ENCODE data around the gene RABGEF1.
"Not testable (repeated sequence)": the region's sequence is repeated elsewhere in the genome, so short reads cannot be mapped to it uniquely, and the experiment has no call there.

Gene RABGEF1

GRCh38 chr7:66765322-66766025 lies 24.9 kb downstream of the RABGEF1 start:
- DNase-seq (ENCODE audit: low spot score) = not testable (repeated sequence)

- DNase-seq (ENCODE audit: low spot score) = no peak
Measured at GRCh38 chr7:66766041-66766440, 25.5 kb downstream of the RABGEF1 start.

- not testable (repeated sequence) for DNase-seq (ENCODE audit: low spot score)
Measured at GRCh38 chr7:66767486-66767885, 27.0 kb downstream of the RABGEF1 start.

GRCh38 chr7:66768865-66769832 lies 28.6 kb downstream of the RABGEF1 start:
- DNase-seq (ENCODE audit: low spot score) = no peak

GRCh38 chr7:66769833-66770512 lies 29.4 kb downstream of the RABGEF1 start:
- peak; percentile 22 for DNase-seq (ENCODE audit: low spot score)

- DNase-seq (ENCODE audit: low spot score) = no peak
Measured at GRCh38 chr7:66771795-66772194, 31.3 kb downstream of the RABGEF1 start.

GRCh38 chr7:66773744-66774143 lies 33.2 kb downstream of the RABGEF1 start:
- DNase-seq (ENCODE audit: low spot score) = not testable (repeated sequence)

GRCh38 chr7:66776383-66776782 lies 35.9 kb downstream of the RABGEF1 start:
- DNase-seq (ENCODE audit: low spot score) = not testable (repeated sequence)

- no peak for DNase-seq (ENCODE audit: low spot score)
Measured at GRCh38 chr7:66776800-66777442, 36.4 kb downstream of the RABGEF1 start.

GRCh38 chr7:66778201-66778600 lies 37.7 kb downstream of the RABGEF1 start:
- DNase-seq (ENCODE audit: low spot score) = no peak

GRCh38 chr7:66779669-66780409 lies 39.3 kb downstream of the RABGEF1 start:
- peak; percentile 8 for DNase-seq (ENCODE audit: low spot score)

- no peak for DNase-seq (ENCODE audit: low spot score)
Measured at GRCh38 chr7:66781408-66782090, 41.0 kb downstream of the RABGEF1 start.

GRCh38 chr7:66782875-66783274 lies 42.3 kb downstream of the RABGEF1 start:
- DNase-seq (ENCODE audit: low spot score) = not testable (repeated sequence)

- DNase-seq (ENCODE audit: low spot score) = not testable (repeated sequence)
Measured at GRCh38 chr7:66783887-66784595, 43.5 kb downstream of the RABGEF1 start.

GRCh38 chr7:66790196-66790595 lies 49.7 kb downstream of the RABGEF1 start:
- DNase-seq (ENCODE audit: low spot score) = no peak

- no peak for DNase-seq (ENCODE audit: low spot score)
Measured at GRCh38 chr7:66790725-66791124, 50.2 kb downstream of the RABGEF1 start.

- no peak for DNase-seq (ENCODE audit: low spot score)
Measured at GRCh38 chr7:66800591-66800990, 60.1 kb downstream of the RABGEF1 start.

- DNase-seq (ENCODE audit: low spot score) = no peak
Measured at GRCh38 chr7:66804001-66804400, 63.5 kb downstream of the RABGEF1 start.

- no peak for DNase-seq (ENCODE audit: low spot score)
Measured at GRCh38 chr7:66807736-66808135, 67.2 kb downstream of the RABGEF1 start.

- no peak for DNase-seq (ENCODE audit: low spot score)
Measured at GRCh38 chr7:66810716-66811115, 70.2 kb downstream of the RABGEF1 start.
